ENCODE measurements around the gene ARHGAP20.

DNA sequence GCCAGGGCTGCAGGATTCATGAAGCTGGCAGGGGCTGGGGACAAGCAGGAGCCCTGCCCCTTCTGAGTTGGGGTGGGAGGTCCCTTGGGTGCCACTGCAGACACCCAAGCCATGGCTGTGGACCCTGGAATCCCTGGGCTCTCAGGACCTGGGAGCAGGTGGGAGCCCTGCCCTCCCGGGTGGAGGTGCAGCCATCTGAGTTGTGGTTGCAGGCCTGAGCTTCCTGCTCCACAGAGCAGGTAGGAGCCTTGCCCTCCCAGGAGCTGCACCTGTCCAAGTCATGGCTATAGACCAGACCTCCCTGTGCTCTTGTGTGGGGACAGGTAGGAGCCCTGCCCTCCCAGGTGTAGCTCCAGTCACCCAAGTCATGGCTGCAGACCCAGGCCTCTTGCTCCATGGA is 113.5 kb downstream of the ARHGAP20 start:
- TF ChIP-seq, protein P1, sequence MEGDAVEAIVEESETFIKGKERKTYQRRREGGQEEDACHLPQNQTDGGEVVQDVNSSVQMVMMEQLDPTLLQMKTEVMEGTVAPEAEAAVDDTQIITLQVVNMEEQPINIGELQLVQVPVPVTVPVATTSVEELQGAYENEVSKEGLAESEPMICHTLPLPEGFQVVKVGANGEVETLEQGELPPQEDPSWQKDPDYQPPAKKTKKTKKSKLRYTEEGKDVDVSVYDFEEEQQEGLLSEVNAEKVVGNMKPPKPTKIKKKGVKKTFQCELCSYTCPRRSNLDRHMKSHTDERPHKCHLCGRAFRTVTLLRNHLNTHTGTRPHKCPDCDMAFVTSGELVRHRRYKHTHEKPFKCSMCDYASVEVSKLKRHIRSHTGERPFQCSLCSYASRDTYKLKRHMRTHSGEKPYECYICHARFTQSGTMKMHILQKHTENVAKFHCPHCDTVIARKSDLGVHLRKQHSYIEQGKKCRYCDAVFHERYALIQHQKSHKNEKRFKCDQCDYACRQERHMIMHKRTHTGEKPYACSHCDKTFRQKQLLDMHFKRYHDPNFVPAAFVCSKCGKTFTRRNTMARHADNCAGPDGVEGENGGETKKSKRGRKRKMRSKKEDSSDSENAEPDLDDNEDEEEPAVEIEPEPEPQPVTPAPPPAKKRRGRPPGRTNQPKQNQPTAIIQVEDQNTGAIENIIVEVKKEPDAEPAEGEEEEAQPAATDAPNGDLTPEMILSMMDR (conservative IDR thresholded peaks at IDR 0.05; ENCODE audit: low read depth in 2 of 2): no peak
- TF ChIP-seq EZH2phosphoT487 (IDR thresholded peaks at IDR 0.05; ENCODE audit: unreplicated experiment) (no peak), EZH2 (IDR thresholded peaks at IDR 0.05; ENCODE audit: low read depth, unreplicated experiment) (no peak), POLR2AphosphoS5 (IDR thresholded peaks at IDR 0.05; ENCODE audit: low read depth) (no peak), CREB1 (CRISPR knock-in tag; IDR thresholded peaks at IDR 0.05; ENCODE audit: low read depth) (no peak), NANOG (IDR thresholded peaks at IDR 0.05; ENCODE audit: borderline replicate concordance) (no peak), JUNB (IDR thresholded peaks at IDR 0.05; ENCODE audit: unreplicated experiment) (no peak), ZNF331 (CRISPR knock-in tag; IDR thresholded peaks at IDR 0.05; ENCODE audit: low read depth) (no peak), ZNF114 (CRISPR knock-in tag; IDR thresholded peaks at IDR 0.05) (no peak), STAT1 (IDR thresholded peaks at IDR 0.05; ENCODE audit: unreplicated experiment) (no peak)
- TF ChIP-seq, protein P2, sequence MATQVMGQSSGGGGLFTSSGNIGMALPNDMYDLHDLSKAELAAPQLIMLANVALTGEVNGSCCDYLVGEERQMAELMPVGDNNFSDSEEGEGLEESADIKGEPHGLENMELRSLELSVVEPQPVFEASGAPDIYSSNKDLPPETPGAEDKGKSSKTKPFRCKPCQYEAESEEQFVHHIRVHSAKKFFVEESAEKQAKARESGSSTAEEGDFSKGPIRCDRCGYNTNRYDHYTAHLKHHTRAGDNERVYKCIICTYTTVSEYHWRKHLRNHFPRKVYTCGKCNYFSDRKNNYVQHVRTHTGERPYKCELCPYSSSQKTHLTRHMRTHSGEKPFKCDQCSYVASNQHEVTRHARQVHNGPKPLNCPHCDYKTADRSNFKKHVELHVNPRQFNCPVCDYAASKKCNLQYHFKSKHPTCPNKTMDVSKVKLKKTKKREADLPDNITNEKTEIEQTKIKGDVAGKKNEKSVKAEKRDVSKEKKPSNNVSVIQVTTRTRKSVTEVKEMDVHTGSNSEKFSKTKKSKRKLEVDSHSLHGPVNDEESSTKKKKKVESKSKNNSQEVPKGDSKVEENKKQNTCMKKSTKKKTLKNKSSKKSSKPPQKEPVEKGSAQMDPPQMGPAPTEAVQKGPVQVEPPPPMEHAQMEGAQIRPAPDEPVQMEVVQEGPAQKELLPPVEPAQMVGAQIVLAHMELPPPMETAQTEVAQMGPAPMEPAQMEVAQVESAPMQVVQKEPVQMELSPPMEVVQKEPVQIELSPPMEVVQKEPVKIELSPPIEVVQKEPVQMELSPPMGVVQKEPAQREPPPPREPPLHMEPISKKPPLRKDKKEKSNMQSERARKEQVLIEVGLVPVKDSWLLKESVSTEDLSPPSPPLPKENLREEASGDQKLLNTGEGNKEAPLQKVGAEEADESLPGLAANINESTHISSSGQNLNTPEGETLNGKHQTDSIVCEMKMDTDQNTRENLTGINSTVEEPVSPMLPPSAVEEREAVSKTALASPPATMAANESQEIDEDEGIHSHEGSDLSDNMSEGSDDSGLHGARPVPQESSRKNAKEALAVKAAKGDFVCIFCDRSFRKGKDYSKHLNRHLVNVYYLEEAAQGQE (IDR thresholded peaks at IDR 0.05; ENCODE audit: unreplicated experiment): no peak

All from GM23338 (cell line).